Testis (tissue), 2 donors: ENCODE data around the gene PDIA4.

Experiments
- POLR2A ChIP-seq: fragments of 450-650 bp; IDR thresholded peaks from one replicate; pipeline ENCODE4 v1.6.1; 2017; ENCODE audit warnings: antibody characterized with exemption, mild to moderate bottlenecking, moderate library complexity
- TF ChIP-seq, protein P1 (sequence below), 3 experiments: fragments of 450-650 bp in 2 of 3; fragments of 200-600 bp in 1 of 3; sonication (generic) in 1 of 3; IDR thresholded peaks; one replicate each; pipeline ENCODE4 v1.5.1; 2016 to 2019; ENCODE audit warnings: antibody characterized with exemption in 3 of 3, mild to moderate bottlenecking in 2 of 3, moderate library complexity in 1 of 3

- TF ChIP-seq POLR2A, result no peak
- TF ChIP-seq, protein P1, sequence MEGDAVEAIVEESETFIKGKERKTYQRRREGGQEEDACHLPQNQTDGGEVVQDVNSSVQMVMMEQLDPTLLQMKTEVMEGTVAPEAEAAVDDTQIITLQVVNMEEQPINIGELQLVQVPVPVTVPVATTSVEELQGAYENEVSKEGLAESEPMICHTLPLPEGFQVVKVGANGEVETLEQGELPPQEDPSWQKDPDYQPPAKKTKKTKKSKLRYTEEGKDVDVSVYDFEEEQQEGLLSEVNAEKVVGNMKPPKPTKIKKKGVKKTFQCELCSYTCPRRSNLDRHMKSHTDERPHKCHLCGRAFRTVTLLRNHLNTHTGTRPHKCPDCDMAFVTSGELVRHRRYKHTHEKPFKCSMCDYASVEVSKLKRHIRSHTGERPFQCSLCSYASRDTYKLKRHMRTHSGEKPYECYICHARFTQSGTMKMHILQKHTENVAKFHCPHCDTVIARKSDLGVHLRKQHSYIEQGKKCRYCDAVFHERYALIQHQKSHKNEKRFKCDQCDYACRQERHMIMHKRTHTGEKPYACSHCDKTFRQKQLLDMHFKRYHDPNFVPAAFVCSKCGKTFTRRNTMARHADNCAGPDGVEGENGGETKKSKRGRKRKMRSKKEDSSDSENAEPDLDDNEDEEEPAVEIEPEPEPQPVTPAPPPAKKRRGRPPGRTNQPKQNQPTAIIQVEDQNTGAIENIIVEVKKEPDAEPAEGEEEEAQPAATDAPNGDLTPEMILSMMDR (IDR thresholded peaks at IDR 0.05), result no peak
Observed at GRCh38 chr7:149077594-149077993, 49.3 kb upstream of the PDIA4 start.
